GM19328 (cell line): ENCODE measurements around the gene ZNF394.

Source experiments
- ATAC-seq: cut with Tn5 transposase; IDR thresholded peaks from one replicate; pipeline ENCODE4 v1.9.1; 2021; ENCODE audit warnings: mild to moderate bottlenecking, moderate library complexity; ENCODE audit not compliant: unreplicated experiment

The ZNF394 gene

GRCh38 chr7:99453105-99453504 is 47.0 kb downstream of the ZNF394 start:
- no peak for ATAC-seq

- ATAC-seq = no peak
Observed at GRCh38 chr7:99452541-99452940, 47.5 kb downstream of the ZNF394 start.

- ATAC-seq = no peak
Observed at GRCh38 chr7:99451936-99452335, 48.1 kb downstream of the ZNF394 start.

- no peak for ATAC-seq
Observed at GRCh38 chr7:99449326-99449725, 50.8 kb downstream of the ZNF394 start.

GRCh38 chr7:99448855-99449254 is 51.2 kb downstream of the ZNF394 start:
- ATAC-seq = no peak

GRCh38 chr7:99447943-99448342 is 52.1 kb downstream of the ZNF394 start:
- no peak for ATAC-seq

- ATAC-seq = no peak
Observed at GRCh38 chr7:99446096-99446495, 54.0 kb downstream of the ZNF394 start.
